Measurements from ENCODE around the gene RMND5B. TPM values are rescaled to one million over a fixed set of nuclear protein-coding genes. Genes with fewer than 3 reads are reported as not detected.

RMND5B gene
- total and polyA plus RNA-seq, 2 of the 13 experiments (the other 11 are each of a cell fraction or from before 2014, with no cell fraction given), result 18.6 to 20.4 TPM

DNA sequence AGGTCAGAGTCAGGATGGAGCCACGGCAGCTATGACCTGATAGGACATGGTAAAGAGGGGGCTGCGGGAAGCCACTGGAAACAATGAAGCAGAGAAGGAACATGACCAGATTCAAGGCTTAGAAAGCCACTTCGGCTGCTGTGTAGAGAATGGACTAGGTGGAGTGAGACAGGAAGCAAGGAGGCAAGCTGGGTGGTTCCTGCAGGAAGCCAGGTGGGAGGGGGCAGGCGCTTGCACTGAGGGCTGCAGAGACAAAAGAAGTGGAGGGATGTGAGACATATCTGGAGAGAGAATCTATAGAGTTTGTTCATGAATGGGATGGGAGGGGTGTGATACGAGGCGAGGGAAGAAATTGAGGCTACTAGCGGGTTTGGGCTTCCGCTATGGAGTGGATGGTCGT lies 36.5 kb upstream of the RMND5B start (continued):
- TF ChIP-seq, protein P1, sequence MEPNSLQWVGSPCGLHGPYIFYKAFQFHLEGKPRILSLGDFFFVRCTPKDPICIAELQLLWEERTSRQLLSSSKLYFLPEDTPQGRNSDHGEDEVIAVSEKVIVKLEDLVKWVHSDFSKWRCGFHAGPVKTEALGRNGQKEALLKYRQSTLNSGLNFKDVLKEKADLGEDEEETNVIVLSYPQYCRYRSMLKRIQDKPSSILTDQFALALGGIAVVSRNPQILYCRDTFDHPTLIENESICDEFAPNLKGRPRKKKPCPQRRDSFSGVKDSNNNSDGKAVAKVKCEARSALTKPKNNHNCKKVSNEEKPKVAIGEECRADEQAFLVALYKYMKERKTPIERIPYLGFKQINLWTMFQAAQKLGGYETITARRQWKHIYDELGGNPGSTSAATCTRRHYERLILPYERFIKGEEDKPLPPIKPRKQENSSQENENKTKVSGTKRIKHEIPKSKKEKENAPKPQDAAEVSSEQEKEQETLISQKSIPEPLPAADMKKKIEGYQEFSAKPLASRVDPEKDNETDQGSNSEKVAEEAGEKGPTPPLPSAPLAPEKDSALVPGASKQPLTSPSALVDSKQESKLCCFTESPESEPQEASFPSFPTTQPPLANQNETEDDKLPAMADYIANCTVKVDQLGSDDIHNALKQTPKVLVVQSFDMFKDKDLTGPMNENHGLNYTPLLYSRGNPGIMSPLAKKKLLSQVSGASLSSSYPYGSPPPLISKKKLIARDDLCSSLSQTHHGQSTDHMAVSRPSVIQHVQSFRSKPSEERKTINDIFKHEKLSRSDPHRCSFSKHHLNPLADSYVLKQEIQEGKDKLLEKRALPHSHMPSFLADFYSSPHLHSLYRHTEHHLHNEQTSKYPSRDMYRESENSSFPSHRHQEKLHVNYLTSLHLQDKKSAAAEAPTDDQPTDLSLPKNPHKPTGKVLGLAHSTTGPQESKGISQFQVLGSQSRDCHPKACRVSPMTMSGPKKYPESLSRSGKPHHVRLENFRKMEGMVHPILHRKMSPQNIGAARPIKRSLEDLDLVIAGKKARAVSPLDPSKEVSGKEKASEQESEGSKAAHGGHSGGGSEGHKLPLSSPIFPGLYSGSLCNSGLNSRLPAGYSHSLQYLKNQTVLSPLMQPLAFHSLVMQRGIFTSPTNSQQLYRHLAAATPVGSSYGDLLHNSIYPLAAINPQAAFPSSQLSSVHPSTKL (CRISPR knock-in tag; IDR thresholded peaks at IDR 0.05), result no peak
- TF ChIP-seq MXD4 (CRISPR knock-in tag; IDR thresholded peaks at IDR 0.05), result no peak
- TF ChIP-seq, protein P2, sequence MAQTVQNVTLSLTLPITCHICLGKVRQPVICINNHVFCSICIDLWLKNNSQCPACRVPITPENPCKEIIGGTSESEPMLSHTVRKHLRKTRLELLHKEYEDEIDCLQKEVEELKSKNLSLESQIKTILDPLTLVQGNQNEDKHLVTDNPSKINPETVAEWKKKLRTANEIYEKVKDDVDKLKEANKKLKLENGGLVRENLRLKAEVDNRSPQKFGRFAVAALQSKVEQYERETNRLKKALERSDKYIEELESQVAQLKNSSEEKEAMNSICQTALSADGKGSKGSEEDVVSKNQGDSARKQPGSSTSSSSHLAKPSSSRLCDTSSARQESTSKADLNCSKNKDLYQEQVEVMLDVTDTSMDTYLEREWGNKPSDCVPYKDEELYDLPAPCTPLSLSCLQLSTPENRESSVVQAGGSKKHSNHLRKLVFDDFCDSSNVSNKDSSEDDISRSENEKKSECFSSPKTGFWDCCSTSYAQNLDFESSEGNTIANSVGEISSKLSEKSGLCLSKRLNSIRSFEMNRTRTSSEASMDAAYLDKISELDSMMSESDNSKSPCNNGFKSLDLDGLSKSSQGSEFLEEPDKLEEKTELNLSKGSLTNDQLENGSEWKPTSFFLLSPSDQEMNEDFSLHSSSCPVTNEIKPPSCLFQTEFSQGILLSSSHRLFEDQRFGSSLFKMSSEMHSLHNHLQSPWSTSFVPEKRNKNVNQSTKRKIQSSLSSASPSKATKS (CRISPR knock-in tag; IDR thresholded peaks at IDR 0.05), result no peak
- TF ChIP-seq, protein P3, sequence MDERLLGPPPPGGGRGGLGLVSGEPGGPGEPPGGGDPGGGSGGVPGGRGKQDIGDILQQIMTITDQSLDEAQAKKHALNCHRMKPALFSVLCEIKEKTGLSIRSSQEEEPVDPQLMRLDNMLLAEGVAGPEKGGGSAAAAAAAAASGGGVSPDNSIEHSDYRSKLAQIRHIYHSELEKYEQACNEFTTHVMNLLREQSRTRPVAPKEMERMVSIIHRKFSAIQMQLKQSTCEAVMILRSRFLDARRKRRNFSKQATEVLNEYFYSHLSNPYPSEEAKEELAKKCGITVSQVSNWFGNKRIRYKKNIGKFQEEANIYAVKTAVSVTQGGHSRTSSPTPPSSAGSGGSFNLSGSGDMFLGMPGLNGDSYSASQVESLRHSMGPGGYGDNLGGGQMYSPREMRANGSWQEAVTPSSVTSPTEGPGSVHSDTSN (CRISPR knock-in tag; IDR thresholded peaks at IDR 0.05), result no peak

DNA sequence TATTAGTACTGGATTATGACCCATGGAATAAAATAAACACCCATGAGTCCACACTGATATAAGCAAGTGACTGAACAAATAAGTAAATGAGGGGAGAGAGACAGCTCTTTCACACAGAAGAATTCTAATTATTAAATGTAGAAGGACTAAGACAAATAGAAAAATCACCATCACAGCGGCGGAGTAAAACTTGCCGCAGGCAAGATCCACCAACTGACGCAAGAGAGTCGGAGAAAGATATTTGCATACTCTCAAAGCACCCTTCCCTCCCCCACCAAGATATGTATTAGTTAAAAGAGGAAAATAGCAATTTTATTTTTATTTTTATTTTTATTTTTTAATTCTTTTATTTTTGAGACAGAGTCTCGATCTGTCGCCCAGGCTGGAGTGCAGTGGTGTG lies 32.1 kb upstream of the RMND5B start:
- FAIRE-seq (no peak), DNase-seq (ENCODE audit: low spot score) (no peak), ATAC-seq (no peak)
- Histone ChIP-seq H3K27ac (ENCODE audit: extremely low read length, insufficient read depth, low read length) (no peak overlapping the region), H4K20me1 (ENCODE audit: insufficient read depth, low read length) (no peaks in the 10 kb centered on the region), H3K79me2 (ENCODE audit: insufficient read depth, low read length) (no peaks in the 10 kb centered on the region), H2AFZ (ENCODE audit: low read length) (no peak overlapping the region), H3K36me3 (replicated peaks in 1 of 2; ENCODE audit: control insufficient read depth in 1 of 2, insufficient read depth in 2 of 2, low read length in 2 of 2) (no peaks in the 10 kb centered on the region), H3K27me3 (ENCODE audit: control insufficient read depth in 1 of 2, insufficient read depth in 2 of 2, low read length in 2 of 2) (no peaks in the 10 kb centered on the region; a peak in 1 of 5 replicates), H3K4me3 (replicated peaks in 1 of 3; ENCODE audit: insufficient read depth in 1 of 3, low read depth in 2 of 3, low read length in 3 of 3) (no peak overlapping the region), H3K4me2 (ENCODE audit: low read depth, low read length) (no peak overlapping the region), H3K4me1 (ENCODE audit: insufficient read depth, low read length) (peaks cover 6% of the 10 kb centered on the region; the same call in 1 of the 2 replicates), H3K9ac (ENCODE audit: insufficient read depth, low read depth, low read length) (no peak overlapping the region), H3K9me3 (ENCODE audit: low read length) (no peaks in the 10 kb centered on the region)
- CTCF ChIA-PET (ENCODE audit: low intra/inter-chr PET ratio, low total read pairs), result no interaction called here
- TF ChIP-seq MAFK (conservative IDR thresholded peaks at IDR 0.05 in 1 of 2, IDR thresholded peaks at IDR 0.05 in 1 of 2; ENCODE audit: low read length in 2 of 2) (no peak), ZKSCAN1 (IDR thresholded peaks at IDR 0.05; ENCODE audit: low read length) (no peak), ZBTB3 (CRISPR knock-in tag; IDR thresholded peaks at IDR 0.05; ENCODE audit: borderline replicate concordance, low read depth) (no peak), ZNF530 (CRISPR knock-in tag; IDR thresholded peaks at IDR 0.05; ENCODE audit: low read depth) (no peak)
- TF ChIP-seq, protein P4, sequence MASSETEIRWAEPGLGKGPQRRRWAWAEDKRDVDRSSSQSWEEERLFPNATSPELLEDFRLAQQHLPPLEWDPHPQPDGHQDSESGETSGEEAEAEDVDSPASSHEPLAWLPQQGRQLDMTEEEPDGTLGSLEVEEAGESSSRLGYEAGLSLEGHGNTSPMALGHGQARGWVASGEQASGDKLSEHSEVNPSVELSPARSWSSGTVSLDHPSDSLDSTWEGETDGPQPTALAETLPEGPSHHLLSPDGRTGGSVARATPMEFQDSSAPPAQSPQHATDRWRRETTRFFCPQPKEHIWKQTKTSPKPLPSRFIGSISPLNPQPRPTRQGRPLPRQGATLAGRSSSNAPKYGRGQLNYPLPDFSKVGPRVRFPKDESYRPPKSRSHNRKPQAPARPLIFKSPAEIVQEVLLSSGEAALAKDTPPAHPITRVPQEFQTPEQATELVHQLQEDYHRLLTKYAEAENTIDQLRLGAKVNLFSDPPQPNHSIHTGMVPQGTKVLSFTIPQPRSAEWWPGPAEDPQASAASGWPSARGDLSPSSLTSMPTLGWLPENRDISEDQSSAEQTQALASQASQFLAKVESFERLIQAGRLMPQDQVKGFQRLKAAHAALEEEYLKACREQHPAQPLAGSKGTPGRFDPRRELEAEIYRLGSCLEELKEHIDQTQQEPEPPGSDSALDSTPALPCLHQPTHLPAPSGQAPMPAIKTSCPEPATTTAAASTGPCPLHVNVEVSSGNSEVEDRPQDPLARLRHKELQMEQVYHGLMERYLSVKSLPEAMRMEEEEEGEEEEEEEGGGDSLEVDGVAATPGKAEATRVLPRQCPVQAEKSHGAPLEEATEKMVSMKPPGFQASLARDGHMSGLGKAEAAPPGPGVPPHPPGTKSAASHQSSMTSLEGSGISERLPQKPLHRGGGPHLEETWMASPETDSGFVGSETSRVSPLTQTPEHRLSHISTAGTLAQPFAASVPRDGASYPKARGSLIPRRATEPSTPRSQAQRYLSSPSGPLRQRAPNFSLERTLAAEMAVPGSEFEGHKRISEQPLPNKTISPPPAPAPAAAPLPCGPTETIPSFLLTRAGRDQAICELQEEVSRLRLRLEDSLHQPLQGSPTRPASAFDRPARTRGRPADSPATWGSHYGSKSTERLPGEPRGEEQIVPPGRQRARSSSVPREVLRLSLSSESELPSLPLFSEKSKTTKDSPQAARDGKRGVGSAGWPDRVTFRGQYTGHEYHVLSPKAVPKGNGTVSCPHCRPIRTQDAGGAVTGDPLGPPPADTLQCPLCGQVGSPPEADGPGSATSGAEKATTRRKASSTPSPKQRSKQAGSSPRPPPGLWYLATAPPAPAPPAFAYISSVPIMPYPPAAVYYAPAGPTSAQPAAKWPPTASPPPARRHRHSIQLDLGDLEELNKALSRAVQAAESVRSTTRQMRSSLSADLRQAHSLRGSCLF (CRISPR knock-in tag; IDR thresholded peaks at IDR 0.05; ENCODE audit: borderline replicate concordance), result no peak
- intact Hi-C loops (cut with micrococcal nuclease; ENCODE audit: unreplicated experiment) (no loop called here), in situ Hi-C loops (cut with HindIII; ENCODE audit: extremely low pct_ligation_motif_present, low pct_unique_long_range_greater_than_20kb) (no loop called here)
- no TSS peak for BruUV-seq (replicated peaks)
- POLR2A ChIA-PET, result no interaction called here
- WGBS (ENCODE audit: low lambda C conversion rate), result 64% methylated on average over 7 of the region's 7 CpGs

Data from HepG2 (cell line).